A549 (cell line): ENCODE results near the gene MYH11. TPM values are rescaled to one million over a fixed set of nuclear protein-coding genes. Genes with fewer than 3 reads are reported as not detected.

Experiments
- ATAC-seq, 2 experiments: fragments of 200-7000 bp in 1 of 2; fragments of >200 bp in 1 of 2; cut with Nextera tagmentation in 1 of 2; cut with Tn5 transposase in 1 of 2; 3 replicates each; pipeline versions ENCODE4 v1.8.0 to v1.9.1; 2018 to 2020; ENCODE audit warnings: mild to moderate bottlenecking in 1 of 2, moderate library complexity in 1 of 2
- CTCF ChIA-PET: fragments of 300-600 bp; sonication (Branson Sonifier 250); formaldehyde crosslinking; extraction: SDS; loops from one replicate; lab custom pipeline; 2021; ENCODE audit warnings: antibody characterized with exemption, inconsistent platforms; lab: Yijun Ruan, JAX
- POLR2A ChIA-PET: fragments of 350-600 bp; formaldehyde crosslinking; extraction: SDS; loops from one replicate; lab custom pipeline; 2021; ENCODE audit warnings: antibody characterized with exemption, inconsistent platforms; lab: Yijun Ruan, JAX
- DNase-seq, 2 experiments: peaks; one replicate each; pipeline versions ENCODE4 v3.0.0 to v3.0.0-alpha.2; 2011 to 2016; ENCODE audit warnings: low read depth in 1 of 2, low spot score in 1 of 2
- FAIRE-seq: peaks from 2 replicates; lab custom pipeline; 2011; peaks lifted over from hg19 to GRCh38; lab: Jason Lieb, UNC
- H3K27ac ChIP-seq, 2 experiments: fragments of >200 bp; sonication (Bioruptor Twin); formaldehyde crosslinking; 3 replicates each; pipeline ENCODE4 v1.5.1; 2016 to 2017
- H3K4me1 ChIP-seq: fragments of >200 bp; sonication (Bioruptor Twin); formaldehyde crosslinking; 3 replicates; pipeline ENCODE4 v1.6.1; 2016
- H3K4me2 ChIP-seq: fragments of >200 bp; sonication (Bioruptor Twin); formaldehyde crosslinking; 3 replicates; pipeline ENCODE4 v1.6.1; 2016
- H3K4me3 ChIP-seq: fragments of >200 bp; sonication (Bioruptor Twin); formaldehyde crosslinking; 3 replicates; pipeline ENCODE4 v1.5.1; 2016
- H3K9me3 ChIP-seq: fragments of >200 bp; sonication (Bioruptor Twin); formaldehyde crosslinking; 3 replicates; pipeline ENCODE4 v1.6.1; 2016
- ATOH8 ChIP-seq: fragments of 250-450 bp; sonication (Bioruptor Pico); IDR thresholded peaks from 2 replicates; pipeline ENCODE4 v1.5.0; 2020; ENCODE audit warnings: low read depth, mild to moderate bottlenecking, moderate library complexity
- BHLHE40 ChIP-seq: IDR thresholded peaks from 2 replicates; pipeline ENCODE4 v1.6.1; 2012; ENCODE audit warnings: low read depth, low read length, inconsistent platforms
- CBX2 ChIP-seq: fragments of 200-600 bp; sonication (generic); IDR thresholded peaks from 2 replicates; pipeline ENCODE4 v1.6.1; 2016; ENCODE audit warnings: low read depth, mild to moderate bottlenecking, borderline replicate concordance
- CEBPB ChIP-seq, 2 experiments: fragments of >200 bp in 1 of 2; sonication (Bioruptor Twin) in 1 of 2; formaldehyde crosslinking in 1 of 2; IDR thresholded peaks; 2 replicates each; pipeline ENCODE4 v1.6.1; 2012 to 2016
- E2F6 ChIP-seq: IDR thresholded peaks from 2 replicates; pipeline ENCODE4 v1.6.1; 2012; ENCODE audit warnings: low read depth, borderline replicate concordance
- EHF ChIP-seq: fragments of 250-450 bp; sonication (Bioruptor Pico); IDR thresholded peaks from 2 replicates; pipeline ENCODE4 v1.5.0; 2020; ENCODE audit warnings: mild to moderate bottlenecking
- ELK1 ChIP-seq: fragments of 150-350 bp; IDR thresholded peaks from 2 replicates; pipeline ENCODE4 v1.6.1; 2014; ENCODE audit warnings: low read depth, mild to moderate bottlenecking, low read length
- EP300 ChIP-seq, 2 experiments: fragments of >200 bp; sonication (Bioruptor Twin); formaldehyde crosslinking; IDR thresholded peaks; 2 replicates in 1 of 2; 3 replicates in 1 of 2; pipeline ENCODE4 v1.6.1; 2016 to 2017
- FOXS1 ChIP-seq: fragments of 250-450 bp; sonication (Bioruptor Pico); IDR thresholded peaks from 2 replicates; pipeline ENCODE4 v1.5.0; 2020; ENCODE audit warnings: mild to moderate bottlenecking, moderate library complexity
- HEYL ChIP-seq: fragments of 250-450 bp; sonication (Bioruptor Pico); IDR thresholded peaks from 2 replicates; pipeline ENCODE4 v1.8.0; 2021; ENCODE audit warnings: mild to moderate bottlenecking, moderate library complexity
- HOXA7 ChIP-seq: fragments of 250-450 bp; sonication (Bioruptor Pico); IDR thresholded peaks from 2 replicates; pipeline ENCODE4 v1.5.0; 2020; ENCODE audit warnings: mild to moderate bottlenecking, moderate library complexity
- JUN ChIP-seq, 2 experiments: fragments of >200 bp; sonication (Bioruptor Twin); formaldehyde crosslinking; IDR thresholded peaks; 2 replicates in 1 of 2; 3 replicates in 1 of 2; pipeline ENCODE4 v1.6.1; 2016 to 2017
- JUNB ChIP-seq: fragments of >200 bp; sonication (Bioruptor Twin); formaldehyde crosslinking; IDR thresholded peaks from 2 replicates; pipeline ENCODE4 v1.6.1; 2016
- MAX ChIP-seq: IDR thresholded peaks from 2 replicates; pipeline ENCODE4 v1.6.1; 2012
- MYC ChIP-seq: IDR thresholded peaks from 2 replicates; pipeline ENCODE4 v1.6.1; 2012; ENCODE audit warnings: mild to moderate bottlenecking, inconsistent platforms, low read length, improper control_type of control experiment, borderline replicate concordance
- NFE2L2 ChIP-seq: fragments of 150-350 bp; conservative IDR thresholded peaks from 2 replicates; pipeline ENCODE4 v1.6.1; 2014; ENCODE audit warnings: low read length
- NR3C1 ChIP-seq: fragments of >200 bp; sonication (Bioruptor Twin); formaldehyde crosslinking; IDR thresholded peaks from 3 replicates; pipeline ENCODE4 v1.6.1; 2017
- PBX3 ChIP-seq: IDR thresholded peaks from 2 replicates; pipeline ENCODE4 v1.6.1; 2012
- PHF8 ChIP-seq: fragments of 200-600 bp; sonication (generic); IDR thresholded peaks from 2 replicates; pipeline ENCODE4 v1.6.1; 2016; ENCODE audit warnings: low read depth, mild to moderate bottlenecking, antibody characterized with exemption, moderate library complexity, borderline replicate concordance
- RAD21 ChIP-seq, 2 experiments: fragments of >200 bp in 1 of 2; sonication (Bioruptor Twin) in 1 of 2; formaldehyde crosslinking in 1 of 2; IDR thresholded peaks in 1 of 2; conservative IDR thresholded peaks in 1 of 2; 2 replicates in 1 of 2; 3 replicates in 1 of 2; pipeline ENCODE4 v1.6.1; 2012 to 2018; ENCODE audit warnings: inconsistent platforms in 1 of 2
- RCOR1 ChIP-seq: fragments of 150-350 bp; IDR thresholded peaks from 2 replicates; pipeline ENCODE4 v1.6.1; 2014; ENCODE audit warnings: antibody characterized with exemption, low read length, low read depth
- SMC3 ChIP-seq: fragments of >200 bp; sonication (Bioruptor Twin); formaldehyde crosslinking; IDR thresholded peaks from 3 replicates; pipeline ENCODE4 v1.6.1; 2018; ENCODE audit warnings: inconsistent platforms
- SREBF2 ChIP-seq: fragments of 450-650 bp; IDR thresholded peaks from 2 replicates; pipeline ENCODE4 v1.6.1; 2014; ENCODE audit warnings: mild to moderate bottlenecking, moderate library complexity
- TFCP2L1 ChIP-seq: fragments of 250-450 bp; sonication (Bioruptor Pico); IDR thresholded peaks from 2 replicates; pipeline ENCODE4 v1.5.0; 2021; ENCODE audit warnings: mild to moderate bottlenecking
- ZFP36 ChIP-seq: fragments of 450-650 bp; IDR thresholded peaks from 2 replicates; pipeline ENCODE4 v1.6.1; 2014; ENCODE audit warnings: borderline replicate concordance; ENCODE audit not compliant: partially characterized antibody
- ZSCAN20 ChIP-seq: fragments of 250-450 bp; sonication (Bioruptor Pico); IDR thresholded peaks from 2 replicates; pipeline ENCODE4 v1.8.0; 2022; ENCODE audit warnings: mild to moderate bottlenecking, moderate library complexity
- WGBS: methylation state at CpG from one replicate; pipeline ENCODE4 v1.1.6; 2017; ENCODE audit errors: missing lambda C conversion rate; 5-methylcytosine and 5-hydroxymethylcytosine counted together
- polyA plus RNA-seq, 4 experiments: library from polyadenylated mRNA; depleted of rRNA in 3 of 4; stranded (reverse); fragments of >200 nt; fragmentation: RNase III in 1 of 4; extraction: RNeasy Plus Mini Kit Qiagen cat#74134 plus additional on column Dnase treatment in 1 of 4; gene quantifications; 2 replicates in 3 of 4; 3 replicates in 1 of 4; pipeline ENCODE4 v1.2.3, GENCODE V29; 2011 to 2017

Gene MYH11
- polyA plus RNA-seq, 2 of the 4 experiments (the other 2 are of a cell fraction): 0.03 to 0.09 TPM

GRCh38 chr16:15781650-15782049, 75.2 kb downstream of the MYH11 start:
- TF ChIP-seq ELK1 (no peak), FOXS1 (CRISPR knock-in tag) (no peak), EP300 (IDR thresholded peaks at IDR 0.05) (no peak), TFCP2L1 (no peak), MAX (no peak), ZSCAN20 (CRISPR knock-in tag) (no peak), RAD21 (conservative IDR thresholded peaks at IDR 0.05 in 1 of 2, IDR thresholded peaks at IDR 0.05 in 1 of 2) (no peak), SMC3 (no peak), BHLHE40 (no peak), CEBPB (IDR thresholded peaks at IDR 0.05) (no peak), MYC (no peak), RCOR1 (no peak), PHF8 (no peak), JUNB (no peak), HEYL (CRISPR knock-in tag) (no peak)
- ChIA-PET POLR2A (no interaction called here), CTCF (interaction anchor here (3.1 kb wide), 1 partner anchor 41 kb away, joined by 23 read pairs; no protein-coding TSS in a partner anchor)
- 84% methylated on average over 3 of the region's 3 CpGs for WGBS
- Histone ChIP-seq H3K4me1 (no peaks in the 10 kb centered on the region), H3K9me3 (no peaks in the 10 kb centered on the region), H3K4me3 (no peak overlapping the region), H3K4me2 (no peak overlapping the region), H3K27ac (no peak overlapping the region)
- DNase-seq (no peak), ATAC-seq (no peak), FAIRE-seq (no peak)

GRCh38 chr16:15780805-15781204, 76.0 kb downstream of the MYH11 start:
- POLR2A ChIA-PET: no interaction called here
- no peaks in the 10 kb centered on the region for H3K4me1 ChIP-seq
- no peaks in the 10 kb centered on the region for H3K9me3 ChIP-seq
- H3K27ac ChIP-seq: no peak overlapping the region
- DNase-seq (no peak), FAIRE-seq (no peak), ATAC-seq (no peak)
- 81% methylated on average over 7 of the region's 7 CpGs for WGBS
- H3K4me2 ChIP-seq: no peak overlapping the region
- CTCF ChIA-PET: interaction anchor here (0.6 kb wide), 1 partner anchor 315 kb away, joined by 3 read pairs; no protein-coding TSS in a partner anchor
- no peak for TF ChIP-seq ZSCAN20 (CRISPR knock-in tag)
- no peak for TF ChIP-seq E2F6
- TF ChIP-seq SMC3: no peak
- no peak for TF ChIP-seq MYC
- TF ChIP-seq EHF (CRISPR knock-in tag): no peak
- TF ChIP-seq BHLHE40: no peak
- no peak for TF ChIP-seq SREBF2
- TF ChIP-seq HOXA7 (CRISPR knock-in tag): no peak
- no peak for TF ChIP-seq CBX2
- no peak for TF ChIP-seq JUN (IDR thresholded peaks at IDR 0.05)
- TF ChIP-seq ZFP36: no peak
- no peak for TF ChIP-seq HEYL (CRISPR knock-in tag)
- no peak for TF ChIP-seq NR3C1
- no peak for TF ChIP-seq ATOH8
- TF ChIP-seq MAX: no peak
- TF ChIP-seq NFE2L2: no peak
- TF ChIP-seq PBX3: no peak
- no peak overlapping the region for H3K4me3 ChIP-seq
